GM18861 (cell line): ENCODE results near the gene DUSP1.

Experiments
- ATAC-seq: cut with Tn5 transposase; IDR thresholded peaks from one replicate; pipeline ENCODE4 v1.9.1; 2021; ENCODE audit not compliant: unreplicated experiment

DUSP1 gene

GRCh38 chr5:172726966-172727365, 44.0 kb downstream of the DUSP1 start:
- no peak for ATAC-seq

- ATAC-seq: no peak
These were observed 45.2 kb downstream of the DUSP1 start for GRCh38 chr5:172725785-172726184.

- no peak for ATAC-seq
These were observed 45.7 kb downstream of the DUSP1 start for GRCh38 chr5:172725273-172725672.

GRCh38 chr5:172724242-172725183, 46.5 kb downstream of the DUSP1 start:
- ATAC-seq: no peak

GRCh38 chr5:172723508-172723907, 47.5 kb downstream of the DUSP1 start:
- no peak for ATAC-seq

GRCh38 chr5:172722327-172722815, 48.6 kb downstream of the DUSP1 start:
- ATAC-seq: no peak

- ATAC-seq: no peak
These were observed 49.3 kb downstream of the DUSP1 start for GRCh38 chr5:172721455-172722326.

- no peak for ATAC-seq
These were observed 50.3 kb downstream of the DUSP1 start for GRCh38 chr5:172720655-172721054.

- ATAC-seq: no peak
These were observed 51.8 kb downstream of the DUSP1 start for GRCh38 chr5:172719211-172719610.

GRCh38 chr5:172718527-172719114, 52.4 kb downstream of the DUSP1 start:
- ATAC-seq: no peak
